BE2C (cell line): ENCODE results near the gene BCL7C.

Source experiments
- DNase-seq: peaks from one replicate; pipeline ENCODE4 v3.0.0-alpha.2; 2020
- H3K27me3 ChIP-seq: fragments of 250-450 bp; sonication (Bioruptor Pico); 2 replicates; pipeline ENCODE4 v1.5.1; 2020; ENCODE audit warnings: mild to moderate bottlenecking
- H3K36me3 ChIP-seq: fragments of 250-450 bp; sonication (Bioruptor Pico); 2 replicates; pipeline ENCODE4 v1.5.1; 2020; ENCODE audit warnings: mild to moderate bottlenecking
- H3K4me1 ChIP-seq: fragments of 250-450 bp; sonication (Bioruptor Pico); 2 replicates; pipeline ENCODE4 v1.5.1; 2020
- H3K4me3 ChIP-seq: 2 replicates; pipeline ENCODE4 v1.5.1; 2011; ENCODE audit warnings: low read depth, low read length
- H3K9me3 ChIP-seq: fragments of 250-450 bp; sonication (Bioruptor Pico); 2 replicates; pipeline ENCODE4 v1.5.1; 2020
- TF ChIP-seq, protein P1 (sequence below): IDR thresholded peaks from 2 replicates; pipeline ENCODE4 v1.5.1; 2012; ENCODE audit warnings: mild to moderate bottlenecking, low read depth, low read length

The BCL7C gene

DNA sequence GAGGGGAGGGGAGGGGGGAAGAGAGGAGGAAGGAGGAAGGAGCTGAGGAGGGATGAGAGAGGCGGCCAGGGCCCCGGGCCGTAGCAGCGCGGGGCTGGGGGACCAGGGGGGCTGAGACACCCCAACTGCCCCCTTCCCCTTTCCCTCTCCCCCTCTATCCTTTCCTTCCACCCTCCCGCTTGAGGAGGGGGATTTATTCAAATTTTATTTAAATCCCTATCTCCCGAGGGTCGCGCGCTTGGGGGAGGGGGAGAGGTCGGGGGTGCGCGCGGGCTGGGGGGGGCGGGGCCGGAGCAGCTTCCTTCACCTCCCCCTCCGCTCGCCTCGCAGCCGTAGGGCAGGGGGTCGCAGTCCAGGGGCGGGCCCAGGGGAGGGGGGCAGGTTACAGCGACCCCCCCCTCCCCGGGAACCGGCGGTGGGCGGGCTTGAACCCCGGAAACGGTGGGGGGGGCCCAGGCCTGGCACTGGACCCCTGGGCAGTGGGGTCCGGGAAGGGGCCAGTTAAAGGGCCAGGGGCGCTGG, 29.7 kb upstream of the BCL7C start, which contains the start of gene FBXL19:
Gene FBXL19 (plus strand): TSS at position 19 of the 522 bp plus-strand sequence. CDS start 2,183 bp downstream, outside the sequence.
- Histone ChIP-seq H3K4me3 (peak within 1 kb of the TSS; percentile 99), H3K9me3 (no peaks in the 10 kb centered on the region), H3K36me3 (no peaks in the 10 kb centered on the region), H3K4me1 (peaks cover 3% of the 10 kb centered on the region; the same call in 1 of the 2 replicates), H3K27me3 (no peaks in the 10 kb centered on the region)
- peak; percentile 53 for DNase-seq
- TF ChIP-seq, protein P1, sequence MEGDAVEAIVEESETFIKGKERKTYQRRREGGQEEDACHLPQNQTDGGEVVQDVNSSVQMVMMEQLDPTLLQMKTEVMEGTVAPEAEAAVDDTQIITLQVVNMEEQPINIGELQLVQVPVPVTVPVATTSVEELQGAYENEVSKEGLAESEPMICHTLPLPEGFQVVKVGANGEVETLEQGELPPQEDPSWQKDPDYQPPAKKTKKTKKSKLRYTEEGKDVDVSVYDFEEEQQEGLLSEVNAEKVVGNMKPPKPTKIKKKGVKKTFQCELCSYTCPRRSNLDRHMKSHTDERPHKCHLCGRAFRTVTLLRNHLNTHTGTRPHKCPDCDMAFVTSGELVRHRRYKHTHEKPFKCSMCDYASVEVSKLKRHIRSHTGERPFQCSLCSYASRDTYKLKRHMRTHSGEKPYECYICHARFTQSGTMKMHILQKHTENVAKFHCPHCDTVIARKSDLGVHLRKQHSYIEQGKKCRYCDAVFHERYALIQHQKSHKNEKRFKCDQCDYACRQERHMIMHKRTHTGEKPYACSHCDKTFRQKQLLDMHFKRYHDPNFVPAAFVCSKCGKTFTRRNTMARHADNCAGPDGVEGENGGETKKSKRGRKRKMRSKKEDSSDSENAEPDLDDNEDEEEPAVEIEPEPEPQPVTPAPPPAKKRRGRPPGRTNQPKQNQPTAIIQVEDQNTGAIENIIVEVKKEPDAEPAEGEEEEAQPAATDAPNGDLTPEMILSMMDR, result no peak

GRCh38 chr16:30922960-30923535, 29.2 kb upstream of the BCL7C start:
- TF ChIP-seq, protein P1, result no peak

DNA sequence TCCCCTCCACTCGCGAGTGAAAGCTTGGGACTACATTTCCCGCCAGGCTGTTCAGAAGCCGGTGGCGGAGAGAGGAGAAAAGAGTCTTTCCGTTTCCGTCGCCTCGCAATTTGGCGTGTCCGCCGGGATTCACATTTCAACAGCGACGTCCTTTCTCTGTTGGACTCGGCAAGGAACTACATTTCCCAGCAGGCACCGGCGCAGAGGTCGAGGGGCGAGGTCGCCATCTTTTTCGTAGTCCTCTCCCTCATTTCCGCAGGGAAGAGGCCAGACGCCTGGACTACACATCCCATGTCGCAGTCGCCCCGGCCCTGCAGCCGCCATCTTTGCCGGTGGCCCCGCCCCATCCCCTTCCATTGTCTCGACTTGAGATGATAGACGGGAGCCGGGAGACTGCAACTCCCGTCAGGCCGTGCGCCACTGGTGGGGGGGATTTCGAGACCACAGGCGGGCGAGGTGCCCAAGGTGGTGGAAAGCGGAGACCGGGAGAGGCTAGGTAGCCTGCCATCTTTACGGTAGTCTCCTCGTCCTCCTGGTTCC, 28.6 kb upstream of the BCL7C start:
- H3K36me3 ChIP-seq, result no peaks in the 10 kb centered on the region
- DNase-seq, result peak; percentile 99
- H3K4me1 ChIP-seq, result peaks cover under 1% of the 10 kb centered on the region; the same call in 1 of the 2 replicates
- no peaks in the 10 kb centered on the region for H3K27me3 ChIP-seq
- TF ChIP-seq, protein P1, result no peak
- peak overlapping the region; percentile 99 for H3K4me3 ChIP-seq
- H3K9me3 ChIP-seq, result no peaks in the 10 kb centered on the region

More at GRCh38 chr16:30922960-30923535, 29.2 kb upstream of the BCL7C start:
- Histone ChIP-seq H3K27me3 (no peaks in the 10 kb centered on the region), H3K4me1 (peaks cover 3% of the 10 kb centered on the region; the same call in 1 of the 2 replicates), H3K4me3 (peak overlapping the region; percentile 99), H3K9me3 (no peaks in the 10 kb centered on the region), H3K36me3 (no peaks in the 10 kb centered on the region)
- DNase-seq, result peak; percentile 99

- Histone ChIP-seq H3K4me3 (peak overlapping the region; percentile 77), H3K9me3 (no peaks in the 10 kb centered on the region), H3K27me3 (no peaks in the 10 kb centered on the region), H3K4me1 (no peaks in the 10 kb centered on the region), H3K36me3 (no peaks in the 10 kb centered on the region)
- TF ChIP-seq, protein P1, result peak; percentile 92
- DNase-seq, result peak; percentile 94
These were observed 28.0 kb upstream of the BCL7C start for GRCh38 chr16:30921748-30922419.

DNA sequence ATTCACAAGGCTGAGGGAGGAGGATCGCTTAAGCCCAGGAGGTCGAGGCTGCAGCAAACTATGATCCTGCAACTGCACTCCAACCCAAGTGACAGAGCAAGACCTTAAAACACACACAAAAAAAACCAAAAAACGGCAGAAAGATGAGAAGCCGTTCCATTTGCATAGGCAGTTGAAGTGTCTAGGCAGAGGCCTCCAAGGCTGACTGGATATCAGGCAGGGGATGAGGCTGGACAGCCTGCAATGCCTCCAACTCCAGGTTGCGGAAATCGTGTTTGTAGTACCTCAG, 27.5 kb upstream of the BCL7C start:
- no peak overlapping the region for H3K4me3 ChIP-seq
- no peaks in the 10 kb centered on the region for H3K4me1 ChIP-seq
- DNase-seq, result no peak
- TF ChIP-seq, protein P1, result no peak
- H3K27me3 ChIP-seq, result no peaks in the 10 kb centered on the region
- H3K36me3 ChIP-seq, result no peaks in the 10 kb centered on the region
- H3K9me3 ChIP-seq, result no peaks in the 10 kb centered on the region

DNA sequence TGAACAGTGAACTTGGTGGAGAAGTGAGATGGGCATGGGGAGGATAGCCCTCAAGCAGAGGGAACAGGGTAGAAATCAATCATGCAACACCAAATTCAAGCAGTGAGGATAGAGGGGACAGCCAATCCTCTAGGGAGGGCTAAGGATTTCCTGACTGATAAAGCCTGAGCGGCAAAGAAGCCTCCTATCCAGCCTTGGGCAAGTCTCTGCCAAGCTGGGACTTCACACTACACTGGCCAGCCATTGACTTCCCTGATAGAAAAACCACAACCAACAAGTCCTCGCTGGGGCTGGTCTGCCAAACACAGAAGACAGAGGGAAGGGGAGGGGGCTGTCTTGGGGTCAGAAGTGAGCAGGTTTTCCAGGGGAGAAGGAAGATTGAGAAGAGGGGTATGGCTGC, 27.0 kb upstream of the BCL7C start:
- no peaks in the 10 kb centered on the region for H3K4me1 ChIP-seq
- TF ChIP-seq, protein P1, result no peak
- no peak for DNase-seq

More for the DNA sequence above, 27.0 kb upstream of the BCL7C start:
- H3K27me3 ChIP-seq, result no peaks in the 10 kb centered on the region
- no peaks in the 10 kb centered on the region for H3K36me3 ChIP-seq
- no peak overlapping the region for H3K4me3 ChIP-seq
- H3K9me3 ChIP-seq, result no peaks in the 10 kb centered on the region
